IPS-NIHi11 (cell line): ENCODE data around the gene HECTD4.
A peak's percentile ranks its signal among the peaks of the same experiment; 100 is the strongest.
"Not testable (repeated sequence)": the region's sequence is repeated elsewhere in the genome, so short reads cannot be mapped to it uniquely, and the experiment has no call there.

Experiments used
- DNase-seq: peaks from one replicate; pipeline ENCODE4 v3.0.0; 2012; ENCODE audit warnings: mixed read lengths, low spot score

Gene HECTD4

DNA sequence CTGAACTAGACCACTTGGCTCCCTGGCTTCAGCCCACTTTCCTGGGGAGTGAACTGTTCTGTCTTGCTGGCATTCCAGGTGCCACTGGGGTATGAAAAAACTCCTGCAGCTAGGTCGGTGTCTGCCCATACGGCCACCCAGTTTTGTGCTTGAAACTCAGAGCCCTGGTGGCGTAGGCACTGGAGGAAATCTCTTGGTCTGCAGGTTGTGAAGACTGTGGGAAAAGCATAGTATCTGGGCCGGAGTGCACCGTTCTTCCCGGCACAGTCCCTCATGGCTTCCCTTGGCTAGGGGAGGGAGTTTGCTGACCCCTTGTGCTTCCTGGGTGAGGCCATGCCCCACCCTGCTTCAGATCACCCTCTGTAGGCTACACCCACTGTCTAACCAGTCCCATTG, 223.1 kb downstream of the HECTD4 start:
- no peak for DNase-seq

DNA sequence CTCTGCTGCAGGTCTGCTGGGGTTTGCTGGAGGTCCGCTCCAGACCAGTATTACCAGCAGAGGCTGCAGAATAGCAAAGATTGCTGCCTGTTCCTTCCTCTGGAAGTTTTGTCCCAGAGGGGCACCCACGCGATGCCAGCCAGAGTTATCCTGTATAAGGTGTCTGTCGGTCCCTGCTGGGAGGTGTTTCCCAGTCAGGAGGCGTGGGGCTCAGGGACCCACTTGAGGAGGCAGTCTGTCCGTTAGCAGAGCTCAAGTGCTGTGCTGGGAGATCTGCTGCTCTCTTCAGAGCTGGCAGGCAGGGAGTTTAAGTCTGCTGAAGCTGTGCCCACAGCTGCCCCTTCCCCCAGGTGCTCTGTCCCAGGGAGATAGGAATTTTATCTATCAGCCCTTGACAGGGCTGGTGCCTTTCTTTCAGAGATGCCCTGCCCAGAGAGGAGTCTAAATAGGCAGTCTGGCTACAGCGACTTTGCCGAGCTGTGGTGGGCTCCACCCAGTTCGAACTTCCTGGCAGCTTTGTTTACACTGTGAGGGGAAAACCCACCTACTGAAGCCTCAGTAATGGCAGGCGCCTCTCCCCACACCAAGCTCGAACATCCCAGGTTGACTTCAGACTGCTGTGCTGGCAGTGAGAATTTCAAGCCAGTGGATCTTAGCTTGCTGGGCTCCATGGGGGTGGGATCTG, 223.6 kb downstream of the HECTD4 start:
- not testable (repeated sequence) for DNase-seq

DNA sequence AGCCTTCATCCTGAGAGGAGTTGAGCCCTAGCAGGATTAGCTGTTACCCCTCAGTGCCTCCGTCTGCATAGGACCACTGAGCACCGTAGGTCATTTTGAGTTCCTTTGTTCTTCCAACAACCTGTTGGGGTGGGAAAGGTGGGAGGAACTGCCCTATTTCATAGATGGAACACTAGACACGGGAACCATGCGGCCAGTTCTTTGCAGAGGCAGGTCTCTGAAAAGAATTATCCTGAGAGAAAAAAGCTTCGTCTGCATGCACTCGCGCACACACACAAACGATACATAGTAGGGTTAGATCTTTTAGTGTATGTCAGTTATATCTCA, 228.4 kb downstream of the HECTD4 start:
- no peak for DNase-seq

DNA sequence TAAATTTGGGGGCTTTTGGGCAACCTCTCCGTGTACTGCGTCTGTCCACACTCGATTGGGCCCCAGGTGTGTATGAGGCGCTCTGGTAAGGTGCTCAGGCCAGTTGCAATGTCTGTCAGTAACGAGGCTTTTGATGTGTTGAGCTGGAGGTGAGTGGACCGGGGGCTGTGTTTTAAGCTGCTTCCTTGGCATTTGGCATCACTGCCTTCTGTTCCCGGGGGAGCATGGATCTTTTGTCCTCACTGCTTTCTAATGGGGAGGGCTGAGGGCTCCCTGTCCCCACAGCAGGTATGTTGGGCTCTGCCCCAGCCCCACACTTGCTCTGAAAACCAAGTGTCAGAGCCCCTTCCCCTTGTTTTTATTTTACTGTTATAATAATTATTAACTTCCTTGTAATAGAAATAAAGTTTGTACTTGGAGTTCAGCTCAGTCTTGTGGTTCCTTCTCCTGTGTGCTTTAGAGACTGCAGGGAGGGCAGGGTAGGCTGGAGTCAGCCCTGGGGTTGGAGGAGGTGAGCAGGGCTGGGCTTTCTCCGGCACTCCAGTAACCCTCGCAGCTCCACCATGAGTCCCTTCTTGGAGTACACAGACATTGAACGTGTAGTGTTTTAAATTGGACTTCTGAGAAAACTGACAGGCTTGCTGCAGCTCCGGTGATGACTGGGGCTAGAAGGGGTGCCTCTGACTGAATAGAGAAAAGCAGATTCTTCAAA, 228.9 kb downstream of the HECTD4 start:
- no peak for DNase-seq

- no peak for DNase-seq
These were observed 230.3 kb downstream of the HECTD4 start for GRCh38 chr12:112151766-112152541.

DNA sequence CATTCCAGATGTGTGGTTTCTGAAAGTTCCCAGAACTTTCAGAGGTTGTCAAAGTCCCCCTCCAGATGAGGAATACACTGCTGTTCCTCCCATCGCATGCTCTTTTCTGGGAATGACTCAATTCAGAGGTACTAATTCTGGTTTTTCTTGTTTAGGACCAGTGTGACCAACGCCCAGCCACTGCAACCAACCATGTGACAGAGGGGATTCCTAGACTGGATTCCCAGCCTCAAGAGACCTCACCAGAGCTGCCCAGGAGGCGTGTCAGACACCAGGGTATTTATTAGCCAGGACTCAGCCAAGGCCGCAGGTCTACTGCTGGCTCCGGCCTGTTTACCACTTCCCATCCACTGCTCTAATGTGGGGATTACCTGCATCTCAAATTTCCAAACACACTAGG, 232.6 kb downstream of the HECTD4 start:
- DNase-seq: peak; percentile 65

DNA sequence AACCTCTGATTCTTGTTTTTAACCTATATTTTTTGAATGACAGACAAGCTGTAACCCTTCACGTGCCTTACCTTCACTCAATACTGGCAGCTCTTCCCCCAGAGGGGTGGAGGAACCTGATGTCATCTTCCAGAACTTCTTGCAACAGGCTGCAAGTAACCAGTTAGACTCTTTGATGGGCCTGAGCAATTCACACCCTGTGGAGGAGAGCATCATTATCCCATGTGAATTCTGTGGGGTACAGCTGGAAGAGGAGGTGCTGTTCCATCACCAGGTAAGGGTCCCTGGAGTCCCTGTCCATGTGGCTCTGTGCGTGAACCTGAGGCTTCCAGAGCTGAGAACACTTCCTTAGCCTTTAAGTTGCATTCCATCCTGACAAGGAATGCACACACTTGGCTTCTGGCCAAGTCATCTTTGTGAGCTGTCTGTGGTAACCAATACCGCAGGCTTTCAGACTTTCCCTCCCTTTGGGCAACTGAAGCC, 234.2 kb downstream of the HECTD4 start:
- no peak for DNase-seq

DNA sequence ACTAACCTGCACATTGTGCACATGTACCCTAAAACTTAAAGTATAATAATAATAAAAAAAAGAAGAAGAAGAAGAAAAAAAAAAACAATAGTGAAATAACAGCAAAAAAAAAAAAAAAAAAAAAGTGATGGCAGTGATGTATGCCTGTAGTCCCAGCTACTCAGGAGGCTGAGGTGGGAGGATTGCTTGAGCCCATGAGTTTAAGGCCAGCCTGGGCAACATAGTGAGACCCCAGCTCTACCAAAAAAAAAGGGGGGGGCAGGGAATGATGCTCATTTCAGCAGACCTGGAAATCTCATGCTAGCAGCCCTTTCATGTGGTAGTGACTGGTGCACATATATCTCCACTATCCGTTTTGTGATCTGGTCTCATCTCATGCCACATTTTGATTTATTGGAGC, 236.1 kb downstream of the HECTD4 start:
- DNase-seq: no peak

DNA sequence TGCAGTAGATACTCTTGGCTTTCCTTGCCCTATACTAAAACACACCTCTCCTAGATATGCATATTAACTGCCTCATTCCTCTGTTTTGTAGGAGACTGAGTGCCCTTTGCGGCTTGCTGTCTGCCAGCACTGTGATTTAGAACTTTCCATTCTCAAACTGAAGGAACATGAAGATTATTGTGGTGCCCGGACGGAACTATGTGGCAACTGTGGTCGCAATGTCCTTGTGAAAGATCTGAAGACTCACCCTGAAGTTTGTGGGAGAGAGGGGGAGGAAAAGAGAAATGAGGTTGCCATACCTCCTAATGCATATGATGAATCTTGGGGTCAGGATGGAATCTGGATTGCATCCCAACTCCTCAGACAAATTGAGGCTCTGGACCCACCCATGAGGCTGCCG, 241.5 kb downstream of the HECTD4 start:
- DNase-seq: no peak

DNA sequence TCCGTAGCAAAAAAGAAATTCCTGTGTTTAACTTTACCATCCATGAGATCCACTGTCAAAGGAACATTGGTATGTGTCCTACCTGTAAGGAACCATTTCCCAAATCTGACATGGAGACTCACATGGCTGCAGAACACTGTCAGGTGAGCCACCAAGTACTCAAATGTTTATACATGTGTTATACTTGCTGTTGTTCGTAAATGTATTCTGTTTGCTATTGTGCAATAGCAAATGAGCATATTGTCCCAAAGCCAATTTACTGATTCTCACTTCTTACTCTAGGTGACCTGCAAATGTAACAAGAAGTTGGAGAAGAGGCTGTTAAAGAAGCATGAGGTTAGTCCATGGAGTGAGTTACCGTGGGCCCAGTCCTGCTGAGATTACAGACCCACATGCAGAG, 247.5 kb downstream of the HECTD4 start:
- no peak for DNase-seq

GRCh38 chr12:112133418-112133817, 248.8 kb downstream of the HECTD4 start:
- no peak for DNase-seq

DNA sequence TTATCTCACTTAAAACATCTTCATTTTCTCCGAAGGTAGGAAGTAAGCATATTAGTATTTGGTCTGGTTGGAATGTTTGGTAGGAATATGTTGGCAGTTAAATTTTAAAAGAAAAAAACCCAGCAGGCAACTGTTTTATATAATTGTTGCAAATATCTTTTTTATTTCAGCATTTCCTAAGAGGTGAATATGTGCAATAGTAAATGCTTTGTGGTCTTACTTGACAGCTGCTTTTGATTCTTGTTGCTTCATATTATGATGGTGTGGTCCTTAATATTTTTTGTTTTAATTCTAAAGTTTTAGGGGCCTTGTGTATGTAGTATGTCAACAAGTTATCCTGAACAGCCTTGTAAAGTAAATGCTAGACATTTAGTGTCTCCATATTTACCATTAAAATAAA, 250.5 kb downstream of the HECTD4 start:
- DNase-seq: no peak

GRCh38 chr12:112130441-112130998, 251.7 kb downstream of the HECTD4 start:
- no peak for DNase-seq

- DNase-seq: no peak
These were observed 255.3 kb downstream of the HECTD4 start for GRCh38 chr12:112126911-112127310.

DNA sequence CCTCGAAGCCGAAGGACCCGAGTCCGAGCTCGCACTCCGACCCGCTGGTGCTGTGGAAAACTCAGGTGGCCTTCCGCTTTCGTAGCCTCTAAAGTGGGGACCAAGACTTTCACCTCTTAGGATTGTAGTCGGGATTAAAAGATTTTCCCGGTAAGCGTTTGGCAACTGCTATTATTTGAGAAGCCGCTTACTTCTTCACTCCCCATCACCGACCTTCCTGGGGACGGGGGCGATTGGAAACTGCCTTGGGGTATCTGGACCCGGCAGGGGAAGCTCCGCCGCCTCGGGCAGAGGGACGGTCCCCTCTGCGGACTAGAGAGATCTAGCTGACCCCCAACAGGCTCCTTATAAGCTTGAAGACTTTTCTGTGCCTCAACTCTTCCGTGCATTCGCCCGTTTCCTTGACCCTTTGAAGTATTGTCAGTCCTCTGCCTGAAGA, 256.2 kb downstream of the HECTD4 start:
- peak; percentile 19 for DNase-seq

DNA sequence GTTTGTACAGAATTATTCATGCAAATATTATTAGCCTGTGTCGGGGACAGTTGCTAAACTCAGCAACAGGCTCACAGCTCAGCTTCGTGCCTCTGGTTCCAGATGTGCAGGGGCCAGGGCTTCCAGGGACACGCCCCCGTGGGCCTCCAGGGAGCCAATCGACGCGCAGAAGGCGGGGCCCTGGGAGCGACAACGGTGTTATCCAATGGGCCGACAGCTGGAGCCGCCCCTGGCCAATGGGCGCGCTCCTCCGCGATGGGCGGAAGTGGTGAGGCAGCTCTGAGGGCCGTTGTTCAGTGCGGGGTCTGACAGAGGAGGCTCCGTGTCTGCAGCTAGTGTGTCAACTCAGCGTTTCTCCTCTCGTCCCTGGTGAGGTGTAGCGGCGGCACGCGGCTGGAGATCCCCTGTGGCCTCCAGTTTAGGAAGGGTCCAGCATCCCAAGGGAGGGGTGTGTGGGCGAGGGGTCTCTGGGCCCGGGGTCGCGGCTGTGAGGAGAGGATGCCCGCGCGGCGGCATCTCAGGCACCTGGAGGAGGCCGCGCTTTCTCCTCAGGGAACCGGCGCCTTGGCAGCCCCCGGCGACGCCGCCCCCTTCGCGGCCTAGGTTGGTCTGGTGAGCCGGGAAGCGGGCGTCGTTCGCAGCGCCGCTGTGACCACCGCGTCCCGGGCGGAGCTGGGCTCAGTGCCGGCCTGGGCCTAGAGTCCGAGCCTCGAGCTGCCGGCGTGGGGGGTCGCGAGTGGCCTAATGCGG, 256.8 kb downstream of the HECTD4 start, which contains the start of gene TRAFD1:
TRAFD1 (plus strand) TSS at position 311 of the 750 bp plus-strand sequence. CDS start 4,963 bp downstream, outside the sequence.
- DNase-seq: peak; percentile 100

DNA sequence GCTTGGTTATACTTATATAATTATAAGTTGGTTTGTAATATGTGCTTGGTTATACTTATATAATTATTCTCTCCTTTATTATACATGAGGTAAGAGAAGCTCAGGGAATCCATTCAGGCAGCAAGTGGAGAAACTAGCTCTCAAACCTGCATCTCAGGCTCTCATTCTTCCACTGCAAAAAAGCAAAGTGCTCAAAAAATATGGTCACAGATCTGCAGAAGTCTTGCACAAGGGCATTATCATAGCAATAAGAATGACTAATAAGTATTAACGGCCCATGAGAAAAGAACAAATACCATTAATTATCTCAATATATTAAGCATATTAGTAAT, 257.3 kb downstream of the HECTD4 start:
- no peak for DNase-seq

DNA sequence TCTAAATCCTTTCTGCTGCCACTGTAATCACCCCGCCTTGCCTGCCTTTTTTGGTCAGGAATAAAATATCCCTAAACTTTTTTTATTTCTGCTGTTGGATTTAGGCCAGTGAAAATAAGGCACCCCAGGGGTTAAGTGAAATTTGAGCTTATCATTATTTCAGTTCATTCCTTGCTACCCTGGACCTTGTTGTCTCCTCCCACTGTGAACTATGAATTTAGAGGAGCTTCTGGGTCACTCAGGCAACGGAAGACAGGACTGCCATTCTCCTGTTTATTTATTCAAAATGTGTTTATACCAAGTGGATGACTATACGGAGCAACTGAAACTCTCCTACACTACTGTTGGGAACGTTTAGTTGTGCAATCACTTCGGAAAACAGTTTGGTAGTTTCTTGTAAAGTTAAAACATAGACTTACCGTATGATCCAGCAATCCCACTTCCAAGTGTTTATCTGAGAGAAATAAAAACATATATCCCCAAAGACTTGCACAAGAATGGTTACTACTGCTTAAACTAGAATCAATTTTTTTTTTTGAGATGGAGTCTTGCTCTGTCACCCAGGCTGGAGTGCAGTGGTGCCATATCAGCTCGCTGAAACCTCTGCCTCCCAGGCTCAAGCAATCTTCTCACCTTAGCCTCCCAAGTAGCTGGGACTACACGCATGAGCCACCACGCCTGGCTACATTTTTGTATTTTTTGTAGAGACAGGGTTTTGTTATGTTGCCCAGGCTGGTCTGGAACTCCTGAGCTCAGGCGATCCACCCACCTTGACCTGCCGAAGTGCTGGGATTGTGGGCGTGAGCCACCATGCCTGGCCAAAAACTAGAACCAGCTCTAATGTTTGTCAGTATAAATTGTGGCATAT, 259.2 kb downstream of the HECTD4 start:
- DNase-seq: no peak

DNA sequence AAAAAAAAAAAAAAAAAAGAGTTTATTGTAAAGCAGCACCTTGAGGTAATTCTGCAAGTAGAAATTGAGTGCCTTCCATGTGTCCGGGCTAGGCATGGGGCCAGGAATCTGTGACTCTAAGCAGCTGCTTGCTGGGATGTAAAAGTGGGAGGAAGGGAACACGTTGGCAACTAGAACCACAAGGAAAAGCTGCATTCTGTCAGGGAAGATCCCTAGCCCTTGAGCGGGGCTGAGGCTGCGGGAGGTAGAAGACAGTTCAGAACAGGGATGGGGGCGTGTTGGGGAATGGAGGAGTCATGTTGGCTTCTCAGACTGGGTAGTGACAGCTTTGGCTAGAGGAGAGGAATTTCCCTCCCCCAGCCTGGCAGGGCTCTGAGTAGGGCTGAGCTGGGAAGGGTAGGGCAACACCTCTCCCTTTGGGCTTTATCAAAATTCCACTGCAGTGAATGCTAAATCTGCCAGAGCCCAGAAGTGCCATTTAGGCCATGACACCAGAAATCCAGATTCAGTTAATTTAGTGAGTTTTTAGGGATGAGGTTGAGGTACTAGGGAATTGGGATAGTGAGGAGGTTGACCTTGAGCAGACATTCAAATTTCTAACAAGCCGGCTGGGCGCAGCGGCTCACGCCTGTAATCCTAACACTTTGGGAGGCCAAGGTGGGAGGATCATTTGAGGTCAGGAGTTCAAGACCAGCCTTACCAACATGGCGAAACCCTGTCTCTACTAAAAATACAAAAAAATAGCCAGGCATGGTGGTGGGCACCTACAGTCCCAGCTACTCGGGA, 260.3 kb downstream of the HECTD4 start:
- no peak for DNase-seq

- no peak for DNase-seq
These were observed 264.5 kb downstream of the HECTD4 start for GRCh38 chr12:112117685-112118084.
